HEK293 (cell line): ENCODE data around the gene ADAD1.

ENCODE experiments used
- CTCF ChIA-PET: fragments of 350-600 bp; formaldehyde crosslinking; extraction: SDS; loops from one replicate; lab custom pipeline; 2021; ENCODE audit warnings: antibody characterized with exemption; lab: Yijun Ruan, JAX
- POLR2A ChIA-PET: fragments of 300-600 bp; formaldehyde crosslinking; extraction: SDS; loops from one replicate; lab custom pipeline; 2020; ENCODE audit warnings: antibody characterized with exemption, inconsistent platforms; lab: Yijun Ruan, JAX
- H3K27ac ChIP-seq: fragments of 200-500 bp; sonication (Bioruptor generic); 2 replicates; pipeline ENCODE4 v1.5.1; 2014; ENCODE audit warnings: low read depth, low read length, control low read depth, inconsistent platforms; ENCODE audit errors: extremely low read depth
- H3K36me3 ChIP-seq, 2 experiments: fragments of 200-500 bp in 1 of 2; sonication (Bioruptor generic) in 1 of 2; 1 replicate in 1 of 2; 2 replicates in 1 of 2; pipeline ENCODE4 v1.5.1; 2014 to 2017; ENCODE audit warnings: inconsistent platforms in 2 of 2, low read length in 2 of 2; ENCODE audit not compliant: control insufficient read depth in 2 of 2, insufficient read depth in 1 of 2
- H3K4me1 ChIP-seq: fragments of 200-500 bp; sonication (Bioruptor generic); 2 replicates; pipeline ENCODE4 v1.5.1; 2014; ENCODE audit warnings: mild to moderate bottlenecking, low read length, inconsistent platforms; ENCODE audit not compliant: control insufficient read depth, insufficient read depth
- H3K4me3 ChIP-seq: 2 replicates; pipeline ENCODE4 v1.5.1; 2011; ENCODE audit warnings: low read depth, mild to moderate bottlenecking, control low read depth, low read length, moderate library complexity
- H3K9me3 ChIP-seq: fragments of 200-500 bp; sonication (Bioruptor generic); 2 replicates; pipeline ENCODE4 v1.5.1; 2014; ENCODE audit warnings: low read depth, low read length, inconsistent platforms; ENCODE audit not compliant: control insufficient read depth, insufficient read depth
- BCL11A ChIP-seq: fragments of 450-650 bp; formaldehyde crosslinking; IDR thresholded peaks from 2 replicates; pipeline ENCODE4 v1.5.1; 2016; ENCODE audit warnings: low read depth, missing biosample characterization, missing genetic modification characterization
- REST ChIP-seq: fragments of 450-650 bp; formaldehyde crosslinking; IDR thresholded peaks from 2 replicates; pipeline ENCODE4 v1.5.1; 2016; ENCODE audit warnings: missing biosample characterization, missing genetic modification characterization
- SALL2 ChIP-seq: fragments of 450-650 bp; formaldehyde crosslinking; IDR thresholded peaks from 2 replicates; pipeline ENCODE4 v1.5.0; 2017; ENCODE audit warnings: missing biosample characterization, mild to moderate bottlenecking, missing genetic modification characterization, borderline replicate concordance
- SP7 ChIP-seq: fragments of 450-650 bp; formaldehyde crosslinking; IDR thresholded peaks from 2 replicates; pipeline ENCODE4 v1.5.1; 2016; ENCODE audit warnings: missing biosample characterization, missing genetic modification characterization
- ZFP37 ChIP-seq: fragments of 450-650 bp; formaldehyde crosslinking; IDR thresholded peaks from 2 replicates; pipeline ENCODE4 v1.5.1; 2016; ENCODE audit warnings: missing biosample characterization, missing genetic modification characterization
- ZFP69B ChIP-seq: fragments of 450-650 bp; formaldehyde crosslinking; IDR thresholded peaks from 2 replicates; pipeline ENCODE4 v1.5.1; 2016; ENCODE audit warnings: missing biosample characterization, missing genetic modification characterization
- ZNF174 ChIP-seq: fragments of 450-650 bp; formaldehyde crosslinking; IDR thresholded peaks from 2 replicates; pipeline ENCODE4 v1.5.0; 2017; ENCODE audit warnings: missing biosample characterization, mild to moderate bottlenecking, missing genetic modification characterization
- ZNF280D ChIP-seq: fragments of 450-650 bp; formaldehyde crosslinking; IDR thresholded peaks from 2 replicates; pipeline ENCODE4 v1.5.1; 2016; ENCODE audit warnings: missing biosample characterization, missing genetic modification characterization
- ZNF404 ChIP-seq: fragments of 450-650 bp; formaldehyde crosslinking; IDR thresholded peaks from 2 replicates; pipeline ENCODE4 v1.5.1; 2017; ENCODE audit warnings: missing biosample characterization, missing genetic modification characterization
- ZNF513 ChIP-seq: fragments of 450-650 bp; IDR thresholded peaks from 2 replicates; pipeline ENCODE4 v1.5.1; 2018; ENCODE audit warnings: missing biosample characterization, missing genetic modification characterization
- ZNF544 ChIP-seq: fragments of 450-650 bp; formaldehyde crosslinking; IDR thresholded peaks from 2 replicates; pipeline ENCODE4 v1.5.0; 2017; ENCODE audit warnings: missing biosample characterization, missing genetic modification characterization
- ZNF571 ChIP-seq: fragments of 450-650 bp; formaldehyde crosslinking; IDR thresholded peaks from 2 replicates; pipeline ENCODE4 v1.5.0; 2017; ENCODE audit warnings: missing biosample characterization, missing genetic modification characterization
- TF ChIP-seq, protein P1 (sequence below): fragments of 450-650 bp; formaldehyde crosslinking; IDR thresholded peaks from 2 replicates; pipeline ENCODE4 v1.5.1; 2016; ENCODE audit warnings: missing biosample characterization, missing genetic modification characterization
- TF ChIP-seq, protein P2 (sequence below): fragments of 450-650 bp; formaldehyde crosslinking; IDR thresholded peaks from 2 replicates; pipeline ENCODE4 v1.5.1; 2016; ENCODE audit warnings: missing biosample characterization, missing genetic modification characterization
- TF ChIP-seq, protein P3 (sequence below): fragments of 450-650 bp; formaldehyde crosslinking; IDR thresholded peaks from 2 replicates; pipeline ENCODE4 v1.5.1; 2017; ENCODE audit warnings: missing biosample characterization, missing genetic modification characterization

ADAD1 gene

GRCh38 chr4:122453384-122453995 is 74.7 kb downstream of the ADAD1 start:
- CTCF ChIA-PET = interaction anchor here (0.5 kb wide), 1 partner anchor 192 kb away, joined by 3 read pairs; no protein-coding TSS in a partner anchor
- TF ChIP-seq ZNF513 (tag by site-specific recombination) (no peak), ZNF404 (tag by site-specific recombination) (no peak), REST (tag by site-specific recombination) (no peak), ZFP69B (tag by site-specific recombination) (no peak), ZNF571 (tag by site-specific recombination) (no peak)
- TF ChIP-seq, protein P1, sequence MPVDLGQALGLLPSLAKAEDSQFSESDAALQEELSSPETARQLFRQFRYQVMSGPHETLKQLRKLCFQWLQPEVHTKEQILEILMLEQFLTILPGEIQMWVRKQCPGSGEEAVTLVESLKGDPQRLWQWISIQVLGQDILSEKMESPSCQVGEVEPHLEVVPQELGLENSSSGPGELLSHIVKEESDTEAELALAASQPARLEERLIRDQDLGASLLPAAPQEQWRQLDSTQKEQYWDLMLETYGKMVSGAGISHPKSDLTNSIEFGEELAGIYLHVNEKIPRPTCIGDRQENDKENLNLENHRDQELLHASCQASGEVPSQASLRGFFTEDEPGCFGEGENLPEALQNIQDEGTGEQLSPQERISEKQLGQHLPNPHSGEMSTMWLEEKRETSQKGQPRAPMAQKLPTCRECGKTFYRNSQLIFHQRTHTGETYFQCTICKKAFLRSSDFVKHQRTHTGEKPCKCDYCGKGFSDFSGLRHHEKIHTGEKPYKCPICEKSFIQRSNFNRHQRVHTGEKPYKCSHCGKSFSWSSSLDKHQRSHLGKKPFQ = no peak

GRCh38 chr4:122456231-122457116 is 77.7 kb downstream of the ADAD1 start, which contains the start of gene IL2:
TSS of gene IL2 (minus strand) at chr4:122456725. CDS start at chr4:122456440, 285 bp downstream.
- ChIA-PET POLR2A (interaction anchor here (0.6 kb wide), 1 partner anchor 1116 kb away, joined by 4 read pairs; no protein-coding TSS in a partner anchor), CTCF (interaction anchor here (0.6 kb wide), 2 partner anchors 60 to 261 kb away, joined by 3 read pairs; no protein-coding TSS in a partner anchor)
- H3K9me3 ChIP-seq = no peaks in the 10 kb centered on the region
- no peak within 1 kb of the TSS for H3K4me3 ChIP-seq
- no peak within 1 kb of the TSS for H3K27ac ChIP-seq
- no peaks in the 10 kb centered on the region for H3K4me1 ChIP-seq
- no peaks in the 10 kb centered on the region for H3K36me3 ChIP-seq
- no peak for TF ChIP-seq ZFP37 (tag by site-specific recombination)
- TF ChIP-seq ZNF174 (tag by site-specific recombination) = no peak
- TF ChIP-seq, protein P1 = no peak
- no peak for TF ChIP-seq BCL11A (tag by site-specific recombination)
- no peak for TF ChIP-seq ZNF544 (tag by site-specific recombination)
- TF ChIP-seq SALL2 = no peak
- no peak for TF ChIP-seq ZNF404 (tag by site-specific recombination)
- no peak for TF ChIP-seq SP7 (tag by site-specific recombination)
- no peak for TF ChIP-seq ZNF280D (tag by site-specific recombination)
- TF ChIP-seq, protein P2, sequence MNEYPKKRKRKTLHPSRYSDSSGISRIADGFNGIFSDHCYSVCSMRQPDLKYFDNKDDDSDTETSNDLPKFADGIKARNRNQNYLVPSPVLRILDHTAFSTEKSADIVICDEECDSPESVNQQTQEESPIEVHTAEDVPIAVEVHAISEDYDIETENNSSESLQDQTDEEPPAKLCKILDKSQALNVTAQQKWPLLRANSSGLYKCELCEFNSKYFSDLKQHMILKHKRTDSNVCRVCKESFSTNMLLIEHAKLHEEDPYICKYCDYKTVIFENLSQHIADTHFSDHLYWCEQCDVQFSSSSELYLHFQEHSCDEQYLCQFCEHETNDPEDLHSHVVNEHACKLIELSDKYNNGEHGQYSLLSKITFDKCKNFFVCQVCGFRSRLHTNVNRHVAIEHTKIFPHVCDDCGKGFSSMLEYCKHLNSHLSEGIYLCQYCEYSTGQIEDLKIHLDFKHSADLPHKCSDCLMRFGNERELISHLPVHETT = no peak
- TF ChIP-seq, protein P3, sequence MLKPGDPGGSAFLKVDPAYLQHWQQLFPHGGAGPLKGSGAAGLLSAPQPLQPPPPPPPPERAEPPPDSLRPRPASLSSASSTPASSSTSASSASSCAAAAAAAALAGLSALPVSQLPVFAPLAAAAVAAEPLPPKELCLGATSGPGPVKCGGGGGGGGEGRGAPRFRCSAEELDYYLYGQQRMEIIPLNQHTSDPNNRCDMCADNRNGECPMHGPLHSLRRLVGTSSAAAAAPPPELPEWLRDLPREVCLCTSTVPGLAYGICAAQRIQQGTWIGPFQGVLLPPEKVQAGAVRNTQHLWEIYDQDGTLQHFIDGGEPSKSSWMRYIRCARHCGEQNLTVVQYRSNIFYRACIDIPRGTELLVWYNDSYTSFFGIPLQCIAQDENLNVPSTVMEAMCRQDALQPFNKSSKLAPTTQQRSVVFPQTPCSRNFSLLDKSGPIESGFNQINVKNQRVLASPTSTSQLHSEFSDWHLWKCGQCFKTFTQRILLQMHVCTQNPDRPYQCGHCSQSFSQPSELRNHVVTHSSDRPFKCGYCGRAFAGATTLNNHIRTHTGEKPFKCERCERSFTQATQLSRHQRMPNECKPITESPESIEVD (tag by site-specific recombination) = no peak

More at GRCh38 chr4:122453384-122453995, 74.7 kb downstream of the ADAD1 start:
- Histone ChIP-seq H3K36me3 (no peaks in the 10 kb centered on the region), H3K9me3 (no peaks in the 10 kb centered on the region), H3K27ac (no peak overlapping the region), H3K4me1 (no peaks in the 10 kb centered on the region), H3K4me3 (no peak overlapping the region)
- POLR2A ChIA-PET = no interaction called here
